ENCODE data around the gene TMEM107.

GRCh38 chr17:8161289-8162232 lies 14.6 kb downstream of the TMEM107 start:
- TF ChIP-seq POLR2A (IDR thresholded peaks at IDR 0.05; ENCODE audit: low read depth, low read length) (no peak), POLR2AphosphoS5 (IDR thresholded peaks at IDR 0.05; ENCODE audit: low read depth, low read length) (peak; percentile 37; the same call in 1 of the 2 replicates)
